Tibial nerve (tissue), 4 donors: ENCODE results near the gene PYROXD2. TPM values are rescaled to one million over a fixed set of nuclear protein-coding genes. Genes with fewer than 3 reads are reported as not detected.

Experiments used
- DNase-seq, 2 donors: peaks; one replicate each; pipeline ENCODE4 v3.0.0-alpha.2; 2019; ENCODE audit warnings: low spot score in 2 of 2
- H3K27ac ChIP-seq, 4 donors: fragments of 200-600 bp; sonication (generic) in 3 of 4; one replicate each; pipeline ENCODE4 v1.5.1; 2017 to 2019; ENCODE audit warnings: mild to moderate bottlenecking in 1 of 4
- H3K27me3 ChIP-seq, 2 donors: fragments of 200-600 bp; sonication (generic) in 1 of 2; one replicate each; pipeline versions ENCODE4 v1.5.1 to v1.6.0; 2017 to 2019
- H3K36me3 ChIP-seq, 3 donors: fragments of 200-600 bp; sonication (generic); one replicate each; pipeline ENCODE4 v1.5.1; 2018 to 2019
- H3K4me1 ChIP-seq, 4 donors: fragments of 200-600 bp; sonication (generic) in 3 of 4; one replicate each; pipeline ENCODE4 v1.5.1; 2017 to 2019
- H3K4me3 ChIP-seq, 4 donors: fragments of 200-600 bp; sonication (generic) in 3 of 4; one replicate each; pipeline ENCODE4 v1.5.1; 2017 to 2019; ENCODE audit warnings: mild to moderate bottlenecking in 1 of 4, moderate library complexity in 1 of 4
- H3K9me3 ChIP-seq, 4 donors: fragments of 200-600 bp; sonication (generic) in 3 of 4; one replicate each; pipeline ENCODE4 v1.5.1; 2017 to 2019
- CTCF ChIP-seq, 5 experiments: fragments of 200-600 bp in 3 of 5; fragments of 450-650 bp in 2 of 5; sonication (generic) in 3 of 5; IDR thresholded peaks; one replicate each; pipeline ENCODE4 v1.5.1; 2016 to 2019; ENCODE audit warnings: antibody characterized with exemption in 5 of 5, mild to moderate bottlenecking in 3 of 5, moderate library complexity in 2 of 5
- EP300 ChIP-seq, 2 donors: sonication (generic); formaldehyde crosslinking; IDR thresholded peaks; one replicate each; pipeline ENCODE4 v1.6.1; 2017; ENCODE audit warnings: antibody characterized with exemption in 2 of 2, mild to moderate bottlenecking in 1 of 2
- POLR2A ChIP-seq, 2 donors: fragments of 450-650 bp; IDR thresholded peaks; one replicate each; pipeline ENCODE4 v1.6.1; 2017; ENCODE audit warnings: antibody characterized with exemption in 2 of 2, mild to moderate bottlenecking in 2 of 2, moderate library complexity in 2 of 2
- WGBS, 2 donors: methylation state at CpG; one replicate each; pipeline ENCODE4 v1.1.5; 2018; 5-methylcytosine and 5-hydroxymethylcytosine counted together
- total RNA-seq, 4 donors: library from RNA; depleted of rRNA; stranded (reverse); fragments of >200 nt; gene quantifications; one replicate each; pipeline ENCODE4 v1.1.0, GENCODE V29; 2016

Gene PYROXD2
- total RNA-seq, 4 donors from 2014 or later: 14.2 to 27.0 (median 20.8) TPM

GRCh38 chr10:98364432-98365102 lies 50.4 kb downstream of the PYROXD2 start:
- Histone ChIP-seq H3K36me3 (no peaks in the 10 kb centered on the region), H3K27me3 (no peaks in the 10 kb centered on the region), H3K4me1 (peaks cover 0 to 9% (median 0%) of the 10 kb centered on the region in 4 donors), H3K27ac (no peak overlapping the region), H3K4me3 (no peak overlapping the region), H3K9me3 (no peaks in the 10 kb centered on the region)
- TF ChIP-seq EP300 (IDR thresholded peaks at IDR 0.05) (no peak), CTCF (IDR thresholded peaks at IDR 0.05) (no peak)
- no peak for DNase-seq
- WGBS, 2 donors: 90 to 92% methylated on average over 9 of the region's 9 CpGs

- TF ChIP-seq POLR2A (IDR thresholded peaks at IDR 0.05) (no peak), EP300 (IDR thresholded peaks at IDR 0.05) (no peak), CTCF (IDR thresholded peaks at IDR 0.05) (no peak)
- Histone ChIP-seq H3K4me1 (peaks cover 0 to 9% (median 0%) of the 10 kb centered on the region in 4 donors), H3K27ac (no peak overlapping the region), H3K27me3 (no peaks in the 10 kb centered on the region), H3K36me3 (no peaks in the 10 kb centered on the region), H3K4me3 (no peak overlapping the region), H3K9me3 (no peaks in the 10 kb centered on the region)
- WGBS, 2 donors: 88 to 89% methylated on average over 6 of the region's 6 CpGs
- no peak for DNase-seq
Measured at GRCh38 chr10:98363220-98363619, 51.8 kb downstream of the PYROXD2 start.

GRCh38 chr10:98361131-98362025 lies 53.6 kb downstream of the PYROXD2 start:
- peaks cover 0 to 9% (median 0%) of the 10 kb centered on the region in 4 donors for H3K4me1 ChIP-seq
- H3K36me3 ChIP-seq: no peaks in the 10 kb centered on the region
- H3K4me3 ChIP-seq: no peak overlapping the region
- WGBS, 2 donors: 50 to 52% methylated on average over 15 of the region's 15 CpGs
- H3K27me3 ChIP-seq: no peaks in the 10 kb centered on the region
- peak; percentile 60 to 62 for DNase-seq
- H3K27ac ChIP-seq: peak overlapping the region in 2 of 4 donors; percentile 55 to 60
- no peaks in the 10 kb centered on the region for H3K9me3 ChIP-seq
- no peak for TF ChIP-seq POLR2A (IDR thresholded peaks at IDR 0.05)
- no peak for TF ChIP-seq EP300 (IDR thresholded peaks at IDR 0.05)
- TF ChIP-seq CTCF (IDR thresholded peaks at IDR 0.05): no peak

GRCh38 chr10:98357194-98357822 lies 57.7 kb downstream of the PYROXD2 start:
- TF ChIP-seq EP300 (IDR thresholded peaks at IDR 0.05) (no peak), CTCF (IDR thresholded peaks at IDR 0.05) (no peak), POLR2A (IDR thresholded peaks at IDR 0.05) (no peak)
- Histone ChIP-seq H3K4me1 (peaks cover 0 to 9% (median 0%) of the 10 kb centered on the region in 4 donors), H3K9me3 (no peaks in the 10 kb centered on the region), H3K4me3 (no peak overlapping the region), H3K36me3 (no peaks in the 10 kb centered on the region), H3K27me3 (no peaks in the 10 kb centered on the region), H3K27ac (no peak overlapping the region)
- WGBS, 2 donors: 53 to 58% methylated on average over 5 of the region's 5 CpGs
- no peak for DNase-seq
